Tibial nerve (tissue), 4 donors: Measurements from ENCODE around the gene FEM1C.

Experiments
- EP300 ChIP-seq, 2 donors: sonication (generic); formaldehyde crosslinking; IDR thresholded peaks; one replicate each; pipeline ENCODE4 v1.6.1; 2017; ENCODE audit warnings: antibody characterized with exemption in 2 of 2, mild to moderate bottlenecking in 1 of 2
- POLR2A ChIP-seq, 2 donors: fragments of 450-650 bp; IDR thresholded peaks; one replicate each; pipeline ENCODE4 v1.6.1; 2017; ENCODE audit warnings: antibody characterized with exemption in 2 of 2, mild to moderate bottlenecking in 2 of 2, moderate library complexity in 2 of 2
- TF ChIP-seq, protein P1 (sequence below), 5 experiments: fragments of 200-600 bp in 3 of 5; fragments of 450-650 bp in 2 of 5; sonication (generic) in 3 of 5; IDR thresholded peaks; one replicate each; pipeline ENCODE4 v1.5.1; 2016 to 2019; ENCODE audit warnings: antibody characterized with exemption in 5 of 5, mild to moderate bottlenecking in 3 of 5, moderate library complexity in 2 of 5

DNA sequence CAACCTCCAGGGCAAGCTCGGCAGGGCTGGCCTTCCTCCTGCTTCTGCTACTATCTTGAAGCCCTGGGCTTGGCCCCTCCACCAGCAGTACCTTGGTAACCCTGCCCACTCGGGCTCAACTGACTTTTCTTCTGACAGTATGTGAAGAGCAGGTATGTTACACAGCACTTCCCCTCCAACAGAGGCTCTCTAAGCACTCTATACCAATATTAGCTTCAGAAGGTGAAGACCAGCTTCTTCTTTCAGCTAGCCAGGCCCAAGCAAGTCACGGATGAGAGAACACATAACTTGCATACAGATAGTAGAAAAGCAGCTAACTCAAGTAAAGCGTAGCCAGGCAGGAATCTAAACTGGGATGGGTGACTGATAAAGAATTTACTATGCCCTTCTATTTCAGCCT, 64.3 kb downstream of the FEM1C start:
- TF ChIP-seq, protein P1, sequence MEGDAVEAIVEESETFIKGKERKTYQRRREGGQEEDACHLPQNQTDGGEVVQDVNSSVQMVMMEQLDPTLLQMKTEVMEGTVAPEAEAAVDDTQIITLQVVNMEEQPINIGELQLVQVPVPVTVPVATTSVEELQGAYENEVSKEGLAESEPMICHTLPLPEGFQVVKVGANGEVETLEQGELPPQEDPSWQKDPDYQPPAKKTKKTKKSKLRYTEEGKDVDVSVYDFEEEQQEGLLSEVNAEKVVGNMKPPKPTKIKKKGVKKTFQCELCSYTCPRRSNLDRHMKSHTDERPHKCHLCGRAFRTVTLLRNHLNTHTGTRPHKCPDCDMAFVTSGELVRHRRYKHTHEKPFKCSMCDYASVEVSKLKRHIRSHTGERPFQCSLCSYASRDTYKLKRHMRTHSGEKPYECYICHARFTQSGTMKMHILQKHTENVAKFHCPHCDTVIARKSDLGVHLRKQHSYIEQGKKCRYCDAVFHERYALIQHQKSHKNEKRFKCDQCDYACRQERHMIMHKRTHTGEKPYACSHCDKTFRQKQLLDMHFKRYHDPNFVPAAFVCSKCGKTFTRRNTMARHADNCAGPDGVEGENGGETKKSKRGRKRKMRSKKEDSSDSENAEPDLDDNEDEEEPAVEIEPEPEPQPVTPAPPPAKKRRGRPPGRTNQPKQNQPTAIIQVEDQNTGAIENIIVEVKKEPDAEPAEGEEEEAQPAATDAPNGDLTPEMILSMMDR (IDR thresholded peaks at IDR 0.05) = no peak
- TF ChIP-seq POLR2A (IDR thresholded peaks at IDR 0.05) (no peak), EP300 (IDR thresholded peaks at IDR 0.05) (no peak)
